GM08714 (cell line): Measurements from ENCODE around the gene CACNA1D.
A peak's percentile ranks its signal among the peaks of the same experiment; 100 is the strongest.
"Not testable (repeated sequence)": the region's sequence is repeated elsewhere in the genome, so short reads cannot be mapped to it uniquely, and the experiment has no call there.

ENCODE experiments used
- H3K4me3 ChIP-seq: fragments of 200-500 bp; sonication (Bioruptor generic); 2 replicates; pipeline ENCODE4 v1.5.1; 2014; ENCODE audit warnings: mild to moderate bottlenecking, low read length, inconsistent platforms
- ZNF274 ChIP-seq: IDR thresholded peaks from 2 replicates; pipeline ENCODE4 v1.6.1; 2012; ENCODE audit warnings: mild to moderate bottlenecking, low read depth, low read length

Gene CACNA1D

GRCh38 chr3:53493963-53494791, at the start of gene CACNA1D:
CACNA1D (plus strand) TSS chr3:53494611; CDS start chr3:53495167, 556 bp downstream.
- peak within 1 kb of the TSS; percentile 29; the same call in 1 of the 2 replicates for H3K4me3 ChIP-seq
- no peak for TF ChIP-seq ZNF274

DNA sequence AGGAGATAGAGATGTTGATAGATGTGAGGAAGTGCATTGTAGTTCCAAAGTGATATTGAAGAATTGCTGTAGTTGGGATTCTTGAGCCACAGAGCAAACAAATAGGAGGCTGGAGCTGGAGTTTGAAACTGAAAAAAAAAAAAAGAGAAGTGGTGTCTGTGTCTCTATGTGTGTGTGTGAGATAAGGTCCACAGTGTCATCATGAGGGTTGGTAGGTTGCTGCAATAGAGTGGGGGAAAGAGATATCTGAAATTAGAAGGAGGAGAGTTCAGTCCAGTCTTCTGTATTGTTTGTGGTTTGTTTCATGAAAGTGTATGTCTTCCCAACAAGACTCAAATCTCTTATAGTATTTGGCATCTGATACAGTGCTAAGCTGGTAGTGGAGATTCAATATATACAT, 37.3 kb upstream of the CACNA1D start:
- no peak overlapping the region for H3K4me3 ChIP-seq
- TF ChIP-seq ZNF274 = no peak

DNA sequence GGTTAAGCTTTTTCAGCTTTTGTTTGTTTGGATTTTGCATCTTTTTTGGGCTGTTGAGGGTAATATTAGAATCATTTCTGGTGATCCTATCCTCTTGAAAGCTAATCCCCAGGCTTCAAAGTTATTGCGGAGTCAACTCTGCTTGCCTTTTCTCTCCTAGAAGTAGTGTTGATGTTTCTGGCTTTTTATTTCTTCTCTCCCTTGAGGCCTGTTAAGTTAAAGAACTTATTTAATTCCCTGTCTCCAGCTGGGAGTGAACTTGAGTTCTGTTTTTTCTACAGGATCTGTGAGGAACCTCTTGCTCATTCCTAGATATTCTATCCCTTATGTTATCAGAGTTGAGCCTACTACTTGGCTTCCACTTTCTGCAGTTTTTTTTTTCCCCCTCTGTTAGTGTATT, 34.1 kb upstream of the CACNA1D start:
- no peak overlapping the region for H3K4me3 ChIP-seq
- no peak for TF ChIP-seq ZNF274

- H3K4me3 ChIP-seq = no peak overlapping the region
- no peak for TF ChIP-seq ZNF274
Observed at GRCh38 chr3:53464424-53464823, 30.0 kb upstream of the CACNA1D start.

DNA sequence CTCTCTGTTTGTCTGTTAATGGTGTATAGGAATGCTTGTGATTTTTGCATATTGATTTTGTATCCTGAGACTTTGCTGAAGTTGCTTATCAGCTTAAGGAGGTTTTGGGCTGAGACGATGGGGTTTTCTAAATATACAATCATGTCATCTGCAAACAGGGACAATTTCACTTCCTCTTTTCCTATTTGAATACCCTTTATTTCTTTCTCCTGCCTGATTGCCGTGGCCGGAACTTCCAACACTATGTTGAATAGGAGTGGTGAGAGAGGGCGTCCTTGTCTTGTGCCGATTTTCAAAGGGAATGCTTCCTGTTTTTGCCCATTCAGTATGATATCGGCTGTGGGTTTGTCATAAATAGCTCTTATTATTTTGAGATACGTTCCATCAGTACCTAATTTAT, 24.7 kb upstream of the CACNA1D start:
- H3K4me3 ChIP-seq = not testable (repeated sequence)

- H3K4me3 ChIP-seq = no peak overlapping the region
- no peak for TF ChIP-seq ZNF274
Observed at GRCh38 chr3:53473422-53473821, 21.0 kb upstream of the CACNA1D start.

GRCh38 chr3:53476372-53476771, 18.0 kb upstream of the CACNA1D start:
- H3K4me3 ChIP-seq = not testable (repeated sequence)

- not testable (repeated sequence) for H3K4me3 ChIP-seq
Observed at GRCh38 chr3:53477689-53478088, 16.7 kb upstream of the CACNA1D start.

DNA sequence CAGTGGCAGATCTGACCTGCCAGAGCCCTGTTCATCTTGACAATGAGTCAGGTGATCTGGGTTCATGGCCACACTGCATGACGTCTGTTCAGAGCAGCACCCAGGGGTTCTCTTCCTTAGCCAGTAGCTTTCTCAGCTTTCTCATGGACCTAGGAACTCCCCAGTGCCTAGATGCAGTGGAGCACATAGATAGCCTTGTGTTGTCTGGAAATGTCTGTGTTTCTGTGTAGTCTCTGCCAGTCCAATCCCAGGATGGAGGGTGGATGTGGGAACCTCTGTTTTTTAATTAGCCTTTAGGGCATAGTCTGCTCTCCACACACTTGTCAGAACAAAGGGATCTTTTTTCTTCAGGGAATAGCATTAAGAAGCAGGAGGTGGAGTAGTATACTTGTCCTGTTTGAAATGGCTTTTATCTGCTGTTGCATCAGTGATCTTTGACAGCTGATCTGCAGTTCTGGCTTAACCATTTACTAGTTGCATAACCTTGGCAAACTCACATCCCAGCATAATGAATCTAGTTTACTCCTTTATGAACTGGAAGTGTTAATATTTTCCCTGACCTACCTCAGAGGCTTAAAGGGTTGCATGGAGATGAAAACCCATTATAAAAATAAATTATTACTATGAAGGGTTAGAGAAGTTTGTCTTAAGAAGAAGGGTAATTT, 16.1 kb upstream of the CACNA1D start:
- no peak for TF ChIP-seq ZNF274
- H3K4me3 ChIP-seq = no peak overlapping the region

- no peak for TF ChIP-seq ZNF274
- no peak overlapping the region for H3K4me3 ChIP-seq
Observed at GRCh38 chr3:53478921-53479664, 15.3 kb upstream of the CACNA1D start.

- no peak overlapping the region for H3K4me3 ChIP-seq
- TF ChIP-seq ZNF274 = no peak
Observed at GRCh38 chr3:53482227-53482626, 12.2 kb upstream of the CACNA1D start.

DNA sequence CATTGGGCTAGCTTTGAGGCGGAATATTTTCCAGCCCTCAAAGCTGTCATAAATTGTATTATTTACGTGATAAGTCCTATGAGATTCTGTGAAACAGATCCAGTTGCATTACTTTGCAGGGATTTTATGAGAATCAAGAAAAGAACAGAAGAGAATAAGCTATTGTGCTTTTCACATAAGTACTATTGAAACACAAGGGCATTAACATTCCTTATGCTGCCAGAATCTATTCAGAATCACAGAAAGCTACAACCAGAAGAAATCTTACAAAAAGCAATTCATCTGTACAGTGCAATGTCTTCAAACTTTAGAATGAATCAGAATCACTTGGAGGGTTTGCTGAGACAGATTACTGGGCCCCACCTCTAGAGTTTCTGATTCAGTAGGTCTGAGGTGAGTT, 10.6 kb upstream of the CACNA1D start:
- no peak for TF ChIP-seq ZNF274
- no peak overlapping the region for H3K4me3 ChIP-seq

DNA sequence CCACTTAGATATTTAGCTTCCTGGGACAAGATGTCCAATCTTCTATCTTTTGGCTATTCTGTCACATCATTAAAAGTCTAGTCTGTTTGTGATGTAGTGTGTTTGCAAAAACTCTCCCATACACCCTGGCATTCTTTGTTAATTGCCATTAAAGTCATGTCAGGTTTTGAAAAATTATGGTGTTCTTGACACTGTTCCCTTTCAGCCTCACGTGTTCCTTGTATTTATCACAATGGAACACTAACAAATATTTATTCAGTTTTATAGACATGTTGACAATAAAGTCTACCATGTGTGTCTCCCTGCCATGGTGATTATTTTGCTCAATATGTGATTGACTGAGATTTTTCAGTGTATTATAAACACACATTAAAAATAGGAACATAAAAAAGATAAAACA, 9.4 kb upstream of the CACNA1D start:
- H3K4me3 ChIP-seq = no peak overlapping the region
- TF ChIP-seq ZNF274 = no peak

DNA sequence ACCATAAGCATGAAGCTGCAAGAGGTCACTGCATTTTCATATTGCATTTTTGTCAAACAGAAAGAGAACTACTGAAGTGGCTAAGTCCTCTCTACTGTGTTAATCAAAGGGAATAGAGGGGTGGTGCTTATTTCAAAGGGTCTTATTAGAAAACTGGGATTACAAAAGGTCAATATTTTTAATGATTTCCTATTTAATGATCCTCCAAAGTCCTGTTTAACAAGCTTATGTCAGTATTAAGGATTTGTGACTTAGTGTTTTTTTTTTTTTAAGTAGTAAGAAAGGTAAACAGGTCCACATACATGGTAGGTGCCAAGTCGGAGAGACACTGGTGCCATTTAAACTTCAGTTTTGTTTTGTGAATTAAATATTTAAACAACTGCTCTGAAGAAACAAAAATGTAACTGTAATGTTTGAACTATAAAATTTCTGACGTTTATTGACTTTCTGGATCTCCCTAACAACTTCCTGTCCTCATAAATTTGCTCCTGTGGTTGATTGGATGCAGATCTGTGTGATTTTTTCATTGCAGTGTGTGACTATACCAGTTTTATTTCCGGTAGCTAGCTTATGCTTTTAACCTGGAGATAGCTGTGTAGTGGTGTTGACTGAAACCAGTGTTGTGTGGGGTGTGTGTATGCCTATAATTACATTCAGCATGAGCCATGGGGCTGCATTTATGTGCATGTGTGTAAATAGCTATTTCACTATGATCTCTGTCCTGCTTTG, 8.6 kb upstream of the CACNA1D start:
- no peak for TF ChIP-seq ZNF274

More for the DNA sequence above, 8.6 kb upstream of the CACNA1D start:
- no peak overlapping the region for H3K4me3 ChIP-seq
